Fibroblast of peridontal ligament (primary cell): ENCODE data around the gene ANKRD18B.
"Not testable (repeated sequence)": the region's sequence is repeated elsewhere in the genome, so short reads cannot be mapped to it uniquely, and the experiment has no call there.

Experiments
- DNase-seq: peaks from one replicate; pipeline ENCODE4 v3.0.0-alpha.2; 2010; ENCODE audit errors: extremely low read depth

The ANKRD18B gene

GRCh38 chr9:33533958-33534357 is 9.9 kb downstream of the ANKRD18B start:
- not testable (repeated sequence) for DNase-seq

- DNase-seq, result no peak
These were observed 11.5 kb downstream of the ANKRD18B start for GRCh38 chr9:33535541-33535940.

DNA sequence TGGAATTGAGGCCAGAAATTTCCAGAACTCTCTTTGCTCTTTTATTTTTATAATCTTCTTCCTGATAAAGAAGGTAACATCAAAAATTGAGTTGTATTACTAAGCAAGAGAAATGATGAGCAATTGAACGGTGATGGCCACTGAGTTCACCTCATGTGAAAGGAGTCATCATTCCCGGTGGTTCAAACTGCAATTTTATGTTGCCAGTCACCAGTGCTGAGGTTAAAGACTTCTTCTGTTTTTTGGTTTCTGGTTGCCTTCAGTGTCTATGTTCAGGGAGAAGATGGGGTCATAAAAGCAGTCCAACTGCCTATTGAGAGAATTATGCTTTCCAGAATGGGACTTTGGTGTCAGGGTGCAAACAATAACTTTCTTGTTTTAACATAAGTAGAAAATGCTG is 19.4 kb downstream of the ANKRD18B start:
- not testable (repeated sequence) for DNase-seq

GRCh38 chr9:33545715-33546114 is 21.7 kb downstream of the ANKRD18B start:
- DNase-seq, result not testable (repeated sequence)

- DNase-seq, result not testable (repeated sequence)
These were observed 24.8 kb downstream of the ANKRD18B start for GRCh38 chr9:33548816-33549215.

- peak; percentile 17 for DNase-seq
These were observed 25.4 kb downstream of the ANKRD18B start for GRCh38 chr9:33549418-33549817.

DNA sequence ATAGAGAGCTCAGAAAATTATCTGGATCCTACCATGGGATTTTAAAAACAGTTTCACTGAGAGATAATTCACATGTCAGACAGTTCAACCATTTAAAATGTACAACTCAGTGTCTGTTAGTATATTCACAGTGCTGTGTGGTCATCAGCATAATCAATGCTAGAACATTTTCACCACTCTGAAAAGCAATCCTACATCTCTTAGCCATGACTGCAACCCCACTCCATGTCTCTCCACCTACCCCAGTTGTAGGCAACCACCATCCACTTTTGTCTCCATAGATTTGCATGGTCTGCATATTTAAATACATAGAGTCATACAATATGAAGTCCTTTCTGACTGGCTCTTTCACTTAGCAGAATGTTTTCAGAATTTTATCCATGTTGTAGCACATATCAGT is 27.1 kb downstream of the ANKRD18B start:
- DNase-seq, result not testable (repeated sequence)

DNA sequence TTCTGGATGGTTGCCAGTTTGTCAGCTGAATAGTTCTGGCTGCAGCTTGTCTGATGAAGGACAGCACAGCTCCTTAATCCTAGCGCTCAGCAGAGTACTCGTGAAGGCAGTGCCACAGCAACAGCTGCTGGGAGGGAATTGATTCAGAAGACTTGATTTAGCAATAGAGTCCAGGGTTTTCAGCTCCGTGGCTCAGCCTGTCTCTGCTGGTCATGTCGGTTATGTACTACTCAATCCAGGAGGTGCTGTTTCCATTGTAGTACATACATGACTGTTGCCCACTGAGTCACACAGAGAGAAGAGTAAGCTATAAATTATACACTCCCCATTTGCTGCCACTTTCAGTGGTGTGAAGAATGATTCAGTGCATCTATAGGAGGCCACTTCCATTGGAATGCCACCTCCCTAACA is 28.3 kb downstream of the ANKRD18B start:
- peak; percentile 14 for DNase-seq

DNA sequence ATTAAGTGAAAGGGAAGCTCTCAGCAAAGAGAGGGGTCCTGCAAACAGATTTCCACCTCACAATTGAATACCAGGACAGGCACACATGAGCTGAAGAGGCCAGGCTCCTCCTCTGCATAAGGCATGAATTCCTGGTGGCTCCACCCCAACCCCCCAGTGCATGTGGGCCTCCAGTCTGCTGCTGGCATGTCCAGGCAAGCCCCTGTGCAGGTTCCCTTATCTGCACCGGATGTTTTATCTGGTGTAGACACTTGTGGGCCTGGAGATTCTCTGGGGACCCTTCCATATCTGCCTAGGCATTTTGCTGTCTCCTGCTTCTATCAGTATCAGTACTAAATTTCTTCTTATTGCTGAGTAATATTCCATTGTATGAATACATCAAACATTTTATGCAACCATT is 36.2 kb downstream of the ANKRD18B start:
- DNase-seq, result not testable (repeated sequence)

- DNase-seq, result peak; percentile 52
These were observed 38.1 kb downstream of the ANKRD18B start for GRCh38 chr9:33562196-33562595.

DNA sequence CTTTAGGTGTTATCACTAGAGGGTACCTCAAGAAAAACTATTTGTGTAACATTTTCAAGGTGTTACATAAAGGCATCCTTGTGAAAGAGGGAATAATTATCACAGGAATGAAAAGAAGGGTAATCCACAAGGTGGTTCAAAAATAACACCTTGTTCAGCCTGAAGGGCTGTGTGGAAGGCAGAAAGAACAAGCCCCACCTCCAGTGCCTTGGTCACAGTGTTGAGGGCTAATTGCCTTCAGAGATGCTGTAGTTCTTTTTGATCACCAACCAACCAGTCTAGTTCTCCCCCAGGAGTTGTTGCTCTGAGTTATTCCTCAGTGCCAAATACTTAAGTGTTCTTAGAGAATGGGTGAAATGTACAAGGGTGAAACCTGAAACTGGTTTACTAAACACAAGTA is 43.7 kb downstream of the ANKRD18B start:
- DNase-seq, result not testable (repeated sequence)

- not testable (repeated sequence) for DNase-seq
These were observed 53.7 kb downstream of the ANKRD18B start for GRCh38 chr9:33577786-33578185.

DNA sequence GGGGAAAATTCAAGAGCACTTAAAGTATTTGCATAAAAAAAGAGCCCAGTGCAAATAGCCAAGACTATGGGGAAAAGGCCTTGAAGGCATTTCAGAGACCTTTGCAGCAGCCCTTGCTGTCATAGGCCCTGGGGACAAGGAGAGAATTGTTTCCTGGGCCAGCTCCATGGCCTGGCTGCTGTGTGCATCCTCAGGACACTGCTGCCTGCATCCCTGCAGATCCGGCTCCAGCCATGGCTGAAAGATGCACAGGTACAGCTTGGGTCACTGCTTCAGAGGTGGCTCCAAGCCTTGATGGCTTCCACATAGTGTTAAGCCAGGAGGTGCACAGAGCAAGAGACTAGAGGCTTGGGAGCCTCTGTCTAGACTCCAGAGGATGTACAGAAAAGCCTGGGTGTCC is 55.9 kb downstream of the ANKRD18B start:
- DNase-seq, result not testable (repeated sequence)

DNA sequence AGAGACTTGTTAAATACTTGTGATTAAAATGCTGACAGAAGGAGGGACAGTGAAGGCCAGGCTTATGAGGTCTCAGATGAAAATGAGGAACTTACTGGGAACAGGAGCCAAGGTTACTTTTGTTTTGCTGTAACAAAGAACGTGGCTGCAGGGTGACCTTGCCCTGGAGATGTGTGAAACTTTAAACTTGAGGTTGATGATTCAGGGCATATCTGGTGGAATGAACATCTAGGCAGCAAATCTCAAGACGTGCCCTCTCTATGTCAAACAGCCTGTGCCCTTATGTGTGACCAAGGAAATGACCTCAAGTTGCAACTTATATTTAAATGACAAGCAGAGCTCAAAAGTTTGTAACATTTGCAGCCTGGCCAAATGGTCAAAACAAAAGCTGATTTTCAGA is 58.6 kb downstream of the ANKRD18B start:
- DNase-seq, result peak; percentile 10

- not testable (repeated sequence) for DNase-seq
These were observed 62.1 kb downstream of the ANKRD18B start for GRCh38 chr9:33586128-33586527.

GRCh38 chr9:33587799-33588198 is 63.7 kb downstream of the ANKRD18B start:
- DNase-seq, result not testable (repeated sequence)

DNA sequence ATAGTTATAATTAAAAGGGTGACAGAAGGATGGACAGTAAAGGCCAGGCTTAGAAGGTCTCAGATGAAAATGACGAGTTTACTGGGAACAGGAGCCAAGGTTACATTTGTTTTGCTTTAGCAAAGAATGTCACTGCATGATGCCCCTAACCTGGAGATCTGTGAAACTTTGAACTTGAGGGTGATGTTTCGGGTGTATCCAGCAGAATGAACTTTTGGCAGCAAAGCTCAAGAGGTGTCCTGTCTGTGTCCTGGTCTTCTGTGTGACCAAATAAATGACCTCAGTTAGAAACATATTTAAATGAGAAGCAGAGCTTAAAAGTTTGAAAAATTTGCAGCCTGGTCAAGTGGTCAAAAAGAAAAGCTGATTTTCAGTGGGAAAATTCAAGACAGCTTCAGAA is 64.8 kb downstream of the ANKRD18B start:
- not testable (repeated sequence) for DNase-seq

GRCh38 chr9:33590857-33591256 is 66.8 kb downstream of the ANKRD18B start:
- DNase-seq, result not testable (repeated sequence)

DNA sequence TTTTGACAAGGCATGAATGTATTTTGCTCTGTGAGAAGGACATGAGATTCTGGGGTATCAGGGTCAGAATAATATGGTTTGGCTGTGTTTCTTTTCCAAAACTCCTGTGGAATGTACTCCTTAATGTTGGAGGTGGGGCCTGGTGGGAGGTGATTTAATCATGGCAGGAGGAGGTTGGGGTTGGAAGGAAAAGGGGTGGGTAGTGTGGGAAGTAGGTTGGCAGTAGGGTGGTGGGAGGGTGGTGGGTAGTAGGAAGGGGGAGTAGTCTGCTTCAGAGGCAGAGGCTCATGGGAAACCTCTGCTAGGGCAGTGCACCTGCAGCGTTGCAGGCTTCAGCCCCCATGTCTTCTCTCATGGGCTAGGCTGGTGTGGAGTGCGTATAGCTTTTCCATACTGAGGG is 72.9 kb downstream of the ANKRD18B start:
- DNase-seq, result not testable (repeated sequence)

DNA sequence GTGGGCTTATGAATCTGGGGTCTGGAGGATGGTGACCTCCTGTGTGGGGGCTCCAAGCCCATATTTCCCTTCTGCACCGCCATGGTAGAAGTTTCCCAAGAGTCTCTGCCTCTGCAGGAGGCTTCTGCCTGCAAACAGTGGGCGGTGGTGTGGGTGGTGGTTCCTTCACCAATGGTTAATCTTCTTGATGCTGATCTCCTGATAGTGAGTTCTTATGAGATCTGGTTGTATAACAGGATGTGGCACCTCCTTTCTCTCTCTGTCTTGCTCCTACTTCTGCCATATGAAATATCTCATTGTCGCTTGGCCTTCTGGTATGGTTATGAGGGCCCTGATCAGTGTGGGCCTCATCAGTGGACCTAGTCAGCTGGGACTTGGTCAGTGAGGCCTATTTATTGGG is 73.3 kb downstream of the ANKRD18B start:
- not testable (repeated sequence) for DNase-seq

GRCh38 chr9:33598796-33599379 is 74.8 kb downstream of the ANKRD18B start:
- DNase-seq, result not testable (repeated sequence)

GRCh38 chr9:33600911-33601310 is 76.9 kb downstream of the ANKRD18B start:
- DNase-seq, result not testable (repeated sequence)

DNA sequence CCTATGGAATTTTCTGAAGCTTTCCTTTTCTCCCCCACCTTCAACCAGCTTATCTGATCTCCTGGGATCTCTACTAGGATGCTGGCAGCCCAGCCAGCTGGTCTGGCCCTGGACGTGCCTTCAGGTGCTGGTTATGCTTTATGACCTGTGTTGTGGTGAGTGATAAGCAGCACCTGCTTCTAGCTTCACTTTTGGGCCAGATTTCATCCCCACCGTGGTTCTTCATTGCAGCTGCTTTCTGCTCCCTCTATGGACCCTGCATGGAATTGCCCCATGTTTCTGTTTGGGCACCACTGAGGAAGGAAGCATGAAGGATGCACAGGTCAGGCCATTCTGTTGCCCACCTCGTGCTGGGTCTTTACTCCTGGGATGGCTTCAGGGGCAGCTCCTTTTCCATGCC is 80.2 kb downstream of the ANKRD18B start:
- not testable (repeated sequence) for DNase-seq

- not testable (repeated sequence) for DNase-seq
These were observed 80.9 kb downstream of the ANKRD18B start for GRCh38 chr9:33604936-33605335.
